ENCODE measurements around the gene LRRC45.

DNA sequence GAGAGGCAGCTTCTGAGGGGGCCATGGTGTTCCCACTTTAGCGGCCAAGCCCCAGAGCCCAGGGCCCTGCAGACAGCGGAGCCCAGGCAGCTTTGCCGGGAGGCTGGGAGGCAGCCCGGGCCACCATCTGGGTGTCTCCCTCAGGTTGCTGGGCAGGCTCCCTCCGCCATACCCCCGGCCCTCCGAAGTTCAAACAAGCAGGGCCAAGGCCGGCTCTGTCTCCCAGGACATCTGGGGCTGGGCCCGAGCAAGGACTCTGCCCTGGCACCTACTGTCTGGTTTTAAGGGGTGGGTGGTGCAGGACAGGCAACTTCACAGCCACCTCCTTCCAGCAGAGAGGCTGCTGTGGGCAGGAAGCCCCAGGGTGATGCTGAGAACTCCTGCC lies 39.9 kb downstream of the LRRC45 start:
- TF ChIP-seq, protein P1, sequence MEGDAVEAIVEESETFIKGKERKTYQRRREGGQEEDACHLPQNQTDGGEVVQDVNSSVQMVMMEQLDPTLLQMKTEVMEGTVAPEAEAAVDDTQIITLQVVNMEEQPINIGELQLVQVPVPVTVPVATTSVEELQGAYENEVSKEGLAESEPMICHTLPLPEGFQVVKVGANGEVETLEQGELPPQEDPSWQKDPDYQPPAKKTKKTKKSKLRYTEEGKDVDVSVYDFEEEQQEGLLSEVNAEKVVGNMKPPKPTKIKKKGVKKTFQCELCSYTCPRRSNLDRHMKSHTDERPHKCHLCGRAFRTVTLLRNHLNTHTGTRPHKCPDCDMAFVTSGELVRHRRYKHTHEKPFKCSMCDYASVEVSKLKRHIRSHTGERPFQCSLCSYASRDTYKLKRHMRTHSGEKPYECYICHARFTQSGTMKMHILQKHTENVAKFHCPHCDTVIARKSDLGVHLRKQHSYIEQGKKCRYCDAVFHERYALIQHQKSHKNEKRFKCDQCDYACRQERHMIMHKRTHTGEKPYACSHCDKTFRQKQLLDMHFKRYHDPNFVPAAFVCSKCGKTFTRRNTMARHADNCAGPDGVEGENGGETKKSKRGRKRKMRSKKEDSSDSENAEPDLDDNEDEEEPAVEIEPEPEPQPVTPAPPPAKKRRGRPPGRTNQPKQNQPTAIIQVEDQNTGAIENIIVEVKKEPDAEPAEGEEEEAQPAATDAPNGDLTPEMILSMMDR (IDR thresholded peaks at IDR 0.05; ENCODE audit: insufficient read depth, low read length), result no peak
- TF ChIP-seq, protein P2, sequence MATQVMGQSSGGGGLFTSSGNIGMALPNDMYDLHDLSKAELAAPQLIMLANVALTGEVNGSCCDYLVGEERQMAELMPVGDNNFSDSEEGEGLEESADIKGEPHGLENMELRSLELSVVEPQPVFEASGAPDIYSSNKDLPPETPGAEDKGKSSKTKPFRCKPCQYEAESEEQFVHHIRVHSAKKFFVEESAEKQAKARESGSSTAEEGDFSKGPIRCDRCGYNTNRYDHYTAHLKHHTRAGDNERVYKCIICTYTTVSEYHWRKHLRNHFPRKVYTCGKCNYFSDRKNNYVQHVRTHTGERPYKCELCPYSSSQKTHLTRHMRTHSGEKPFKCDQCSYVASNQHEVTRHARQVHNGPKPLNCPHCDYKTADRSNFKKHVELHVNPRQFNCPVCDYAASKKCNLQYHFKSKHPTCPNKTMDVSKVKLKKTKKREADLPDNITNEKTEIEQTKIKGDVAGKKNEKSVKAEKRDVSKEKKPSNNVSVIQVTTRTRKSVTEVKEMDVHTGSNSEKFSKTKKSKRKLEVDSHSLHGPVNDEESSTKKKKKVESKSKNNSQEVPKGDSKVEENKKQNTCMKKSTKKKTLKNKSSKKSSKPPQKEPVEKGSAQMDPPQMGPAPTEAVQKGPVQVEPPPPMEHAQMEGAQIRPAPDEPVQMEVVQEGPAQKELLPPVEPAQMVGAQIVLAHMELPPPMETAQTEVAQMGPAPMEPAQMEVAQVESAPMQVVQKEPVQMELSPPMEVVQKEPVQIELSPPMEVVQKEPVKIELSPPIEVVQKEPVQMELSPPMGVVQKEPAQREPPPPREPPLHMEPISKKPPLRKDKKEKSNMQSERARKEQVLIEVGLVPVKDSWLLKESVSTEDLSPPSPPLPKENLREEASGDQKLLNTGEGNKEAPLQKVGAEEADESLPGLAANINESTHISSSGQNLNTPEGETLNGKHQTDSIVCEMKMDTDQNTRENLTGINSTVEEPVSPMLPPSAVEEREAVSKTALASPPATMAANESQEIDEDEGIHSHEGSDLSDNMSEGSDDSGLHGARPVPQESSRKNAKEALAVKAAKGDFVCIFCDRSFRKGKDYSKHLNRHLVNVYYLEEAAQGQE (IDR thresholded peaks at IDR 0.05; ENCODE audit: insufficient replicate concordance, low read depth), result no peak
- TF ChIP-seq POLR2AphosphoS5 (IDR thresholded peaks at IDR 0.05; ENCODE audit: low read depth), result no peak
- no peak for TF ChIP-seq GABPA (IDR thresholded peaks at IDR 0.05; ENCODE audit: low read depth)

All from HL-60 (cell line).